Bone marrow (tissue), 2 donors: ENCODE data around the gene IGF2.

Source experiments
- DNase-seq, 2 donors: peaks; one replicate each; lab custom pipeline; 2025; lab: John Stamatoyannopoulos, UW

The IGF2 gene

DNA sequence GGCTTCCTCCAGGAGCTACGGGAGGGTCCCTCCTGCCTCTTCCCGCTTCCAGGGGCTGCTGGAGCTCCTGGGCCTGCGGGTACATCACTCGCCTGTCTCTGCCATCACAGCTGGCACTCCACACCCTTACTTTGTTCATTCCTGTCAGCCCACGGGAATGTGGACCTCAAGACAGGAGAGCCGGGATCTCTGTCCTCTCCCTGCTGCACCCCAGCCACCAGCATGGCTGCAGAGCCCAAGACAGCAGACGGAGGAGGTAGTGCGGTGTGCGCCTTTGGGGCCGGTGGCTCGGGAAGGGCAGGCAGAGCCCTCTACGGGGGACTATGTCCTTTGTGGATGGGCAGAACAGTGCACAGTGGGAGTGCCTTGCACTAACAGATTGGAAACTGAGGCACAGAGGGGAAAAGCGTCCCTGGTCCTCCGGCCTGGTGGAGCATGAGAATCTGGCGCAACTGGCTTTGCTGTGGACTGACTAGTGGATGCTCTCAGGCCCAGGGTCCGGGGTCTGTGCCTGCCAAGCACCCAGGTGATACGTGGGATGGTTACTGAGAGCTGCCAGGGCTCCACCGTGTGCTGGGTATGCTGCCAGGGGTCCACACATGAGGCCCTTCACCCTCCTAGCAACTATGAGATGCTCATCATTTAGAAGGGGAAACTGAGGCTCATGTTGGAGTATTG lies 47.3 kb downstream of the IGF2 start:
- no peak for DNase-seq

DNA sequence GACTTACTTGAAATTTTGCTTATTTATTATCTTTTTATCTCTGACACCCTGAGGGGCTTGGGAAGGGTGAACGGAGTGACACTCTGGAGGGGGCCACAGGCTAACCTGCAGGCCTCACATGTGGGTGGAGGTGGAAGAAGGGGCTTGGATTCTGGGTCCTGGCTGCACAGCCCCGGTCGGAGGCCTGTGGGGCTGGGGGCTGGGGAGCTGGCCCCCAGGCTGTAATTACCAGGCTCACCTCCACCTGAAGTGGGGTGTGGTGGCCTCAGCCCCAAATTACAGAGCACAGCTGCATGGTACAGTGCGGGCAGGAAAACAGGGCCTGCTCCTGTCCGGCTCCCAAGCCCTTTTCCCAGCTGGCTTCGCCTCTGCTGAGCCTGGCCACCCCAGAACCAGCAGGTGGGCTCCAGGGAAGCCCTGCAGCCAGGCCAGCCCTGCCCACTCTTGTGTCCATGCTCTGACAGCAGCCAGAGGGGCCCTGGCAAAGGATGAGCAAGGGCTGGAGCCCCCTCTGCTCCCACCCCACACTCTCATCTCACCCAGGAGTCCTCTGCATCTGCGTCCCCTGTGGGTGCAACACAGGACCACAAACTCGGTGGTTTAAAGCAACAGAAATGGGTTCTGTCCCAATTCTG lies 48.0 kb downstream of the IGF2 start:
- no peak for DNase-seq

DNA sequence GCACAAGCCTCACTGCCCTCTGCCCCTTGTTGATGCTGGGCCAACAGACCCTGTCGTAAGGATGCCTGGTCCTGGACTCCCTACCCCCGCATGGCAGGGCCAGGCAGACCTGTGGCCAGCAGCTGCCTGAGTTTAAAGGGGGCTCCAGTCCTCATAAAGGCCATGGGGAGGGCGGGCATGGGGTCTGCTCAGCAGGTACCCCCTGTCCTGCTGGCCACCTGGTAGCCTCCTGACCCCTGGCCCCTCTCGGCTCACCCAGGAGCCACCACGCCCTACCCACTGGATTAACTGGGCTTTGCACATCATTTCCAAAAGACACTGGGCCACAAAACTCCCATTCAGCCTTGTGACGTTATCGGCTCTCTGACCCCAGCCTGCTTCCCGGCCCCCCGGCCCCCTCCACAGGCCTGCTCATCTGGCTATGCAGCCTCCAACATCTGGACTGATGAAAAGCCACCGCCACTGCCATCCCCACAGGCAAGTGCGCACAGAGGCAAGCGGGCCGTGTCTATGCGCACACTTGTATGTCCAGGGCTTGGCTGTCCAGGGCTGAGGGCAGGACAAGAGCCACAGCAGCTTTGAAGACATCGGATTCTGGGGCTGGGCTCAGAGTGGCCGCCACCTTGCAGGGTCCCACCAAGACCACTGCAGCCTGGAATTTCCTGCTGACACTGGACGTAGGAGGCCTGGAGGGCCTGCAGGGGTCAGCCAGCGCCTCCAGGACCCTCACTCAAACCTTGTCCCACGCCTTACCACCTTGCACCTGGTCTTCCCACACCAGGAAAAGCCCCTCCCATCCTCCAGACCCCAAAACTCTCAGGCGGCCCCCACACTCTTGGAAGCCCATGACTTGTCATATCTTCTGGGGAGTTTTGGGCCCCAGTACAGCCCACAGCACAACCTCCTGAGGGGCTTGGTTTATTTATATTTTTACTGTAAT lies 48.7 kb downstream of the IGF2 start:
- DNase-seq: no peak

DNA sequence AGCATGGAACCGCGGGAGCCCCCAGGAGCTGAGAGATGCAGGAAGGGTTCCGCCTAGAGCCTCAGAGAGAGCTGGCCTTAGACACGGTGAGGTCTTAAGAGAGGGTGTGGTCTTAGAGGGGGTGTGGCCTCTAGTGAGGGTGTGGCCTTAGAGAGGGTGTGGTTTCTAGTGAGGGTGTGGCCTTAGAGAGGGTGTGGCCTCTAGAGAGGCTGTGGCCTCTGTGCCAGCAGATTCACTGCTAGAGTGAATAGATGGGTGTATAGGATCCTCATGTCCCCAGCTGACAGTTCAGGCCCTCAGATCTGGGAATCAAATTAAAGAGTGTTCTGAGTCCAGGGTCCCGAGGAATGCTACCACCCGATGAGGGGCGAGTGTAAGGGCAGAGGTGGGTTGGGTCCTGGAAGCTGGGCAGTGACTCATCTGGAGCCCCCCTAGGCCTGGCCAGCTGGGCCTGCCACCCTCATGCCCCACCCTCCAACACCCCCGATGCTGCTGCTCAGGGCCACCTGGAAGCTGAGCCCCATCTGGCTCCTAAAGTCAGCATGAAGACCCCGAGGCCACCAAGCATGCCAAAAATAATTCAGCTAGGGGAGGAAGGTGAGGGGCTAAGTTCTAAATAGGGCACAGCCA lies 49.5 kb downstream of the IGF2 start:
- no peak for DNase-seq

DNA sequence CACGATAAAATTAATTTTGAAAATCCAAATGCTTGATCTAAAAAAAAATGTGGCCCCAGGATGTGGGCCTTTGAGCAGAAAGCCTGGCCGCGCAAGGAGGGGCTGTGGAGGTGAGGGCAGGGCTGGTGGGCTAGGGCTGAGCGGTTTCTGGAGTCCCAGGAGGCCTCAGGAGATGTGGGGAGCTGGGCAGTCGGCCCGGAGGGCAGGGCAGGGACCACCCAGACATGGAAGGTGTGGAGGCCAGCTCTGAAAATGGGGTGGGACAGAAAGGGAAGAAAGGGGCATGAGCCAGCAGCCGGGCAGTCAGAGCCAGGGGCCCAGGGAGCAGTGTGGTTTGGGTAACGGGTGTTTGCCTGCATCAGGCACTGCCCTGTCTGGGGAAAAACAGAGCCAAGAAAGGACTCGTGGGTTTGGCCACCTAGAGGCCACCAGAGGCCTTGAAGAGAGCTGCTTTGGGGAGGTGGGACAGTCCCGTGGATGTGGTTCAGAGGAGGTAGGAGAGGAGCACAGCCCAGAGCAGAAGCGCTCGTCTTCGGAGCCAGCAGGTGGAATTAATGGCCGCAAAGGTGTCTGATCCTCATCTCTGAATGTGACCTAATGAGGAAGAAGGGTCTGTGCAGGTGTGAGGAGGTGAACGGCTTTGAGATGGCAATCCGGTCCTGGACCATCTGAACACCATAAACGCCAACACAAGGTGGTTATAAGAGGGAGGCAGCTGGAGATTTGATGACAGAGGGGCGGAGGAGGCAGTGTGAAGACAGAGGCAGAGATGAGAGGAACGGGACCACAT lies 50.2 kb downstream of the IGF2 start:
- DNase-seq: no peak

DNA sequence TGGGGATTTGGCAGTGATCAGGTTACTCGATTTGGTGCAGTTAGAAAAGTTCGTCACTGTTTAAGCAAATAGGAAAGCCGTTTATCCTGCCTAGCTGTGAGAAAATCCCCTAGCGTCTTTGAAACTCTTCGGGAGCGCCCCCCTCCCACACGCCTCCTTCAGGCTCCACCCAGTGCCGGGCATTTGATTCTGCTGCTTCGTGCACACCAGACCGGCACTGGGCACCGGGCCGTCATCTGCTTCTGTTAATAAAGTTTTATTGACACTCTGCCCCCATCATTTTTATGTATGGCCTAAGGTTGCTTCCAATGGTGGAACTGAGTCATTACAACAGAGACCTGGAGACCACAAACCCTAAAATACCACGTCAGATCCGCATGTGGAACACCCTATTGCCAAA lies 50.9 kb downstream of the IGF2 start:
- DNase-seq: no peak

DNA sequence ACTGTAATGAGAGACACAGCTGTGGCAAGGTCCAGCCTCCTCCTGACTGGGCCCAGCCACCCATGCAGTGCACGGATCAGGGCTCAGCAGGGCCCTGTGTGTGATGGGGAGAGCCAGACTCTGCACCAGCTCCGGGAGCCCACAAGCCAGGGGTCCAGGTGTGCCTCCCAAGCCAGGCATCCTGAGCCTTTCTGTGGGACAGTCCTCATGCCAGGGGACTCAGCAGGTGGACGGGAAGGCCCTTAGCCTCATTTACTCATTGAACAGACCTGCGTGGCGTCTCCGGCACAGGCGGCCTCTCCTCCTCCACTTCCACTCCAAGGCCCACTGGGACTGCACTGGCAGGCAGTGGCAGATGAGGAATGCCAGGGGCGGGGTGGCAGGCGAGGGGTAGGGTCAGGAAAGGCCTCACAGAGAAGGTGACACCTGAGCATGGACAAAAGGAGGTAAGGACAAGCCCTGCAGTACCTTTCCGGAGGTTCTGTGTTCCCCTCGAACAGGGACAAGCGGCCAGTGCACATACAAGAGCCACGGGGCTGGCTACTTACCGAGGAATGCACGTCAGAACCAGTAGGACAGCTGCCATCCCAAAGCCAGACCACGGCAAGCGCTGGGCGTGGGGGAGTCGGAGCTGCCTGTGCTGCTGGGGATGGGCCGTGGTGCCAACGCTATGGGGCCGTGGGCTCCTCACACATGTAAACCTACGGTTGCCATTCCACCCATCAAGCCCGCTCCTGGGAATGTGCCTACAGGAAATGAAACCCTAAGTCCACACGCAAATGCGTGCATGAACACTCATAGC lies 52.7 kb downstream of the IGF2 start:
- DNase-seq: no peak

DNA sequence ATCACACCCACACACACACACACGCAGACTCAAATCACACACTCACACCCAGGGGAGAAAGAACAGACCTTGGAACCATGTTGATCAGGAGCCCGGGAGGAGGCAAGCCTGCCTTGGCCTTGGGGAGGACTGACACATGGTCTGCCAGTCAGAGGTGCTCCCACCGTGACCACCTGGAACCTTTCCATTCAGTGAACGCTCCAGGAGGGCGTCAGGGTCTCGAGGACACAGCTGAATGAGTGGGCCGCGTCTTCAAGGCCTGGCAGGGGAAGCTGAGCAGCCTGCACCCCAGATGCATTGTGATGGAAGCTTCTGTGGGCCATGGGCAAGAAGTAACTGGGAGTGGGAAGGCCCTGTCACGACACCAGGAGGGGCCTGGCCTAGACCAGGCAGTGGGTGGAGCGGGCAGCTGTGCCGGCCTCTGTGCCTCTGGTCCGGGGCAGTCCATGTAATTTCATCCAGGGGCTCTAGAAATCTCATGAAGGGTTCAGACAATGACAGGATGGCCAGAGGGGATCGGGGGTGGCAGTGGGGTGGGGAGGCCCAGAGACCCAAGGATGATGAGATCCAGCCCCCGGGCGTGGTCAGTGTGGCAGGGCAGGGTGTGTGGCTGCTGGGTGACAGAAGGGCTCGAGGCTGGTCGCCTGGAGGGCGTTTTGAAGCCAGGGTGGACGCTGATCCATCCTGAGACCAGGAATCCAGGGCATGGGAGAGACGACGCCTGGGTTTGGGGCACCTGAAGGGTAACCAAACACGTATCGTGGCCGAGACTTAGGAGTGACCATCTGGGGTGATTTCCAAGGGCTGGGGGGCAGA lies 53.7 kb downstream of the IGF2 start:
- DNase-seq: no peak

DNA sequence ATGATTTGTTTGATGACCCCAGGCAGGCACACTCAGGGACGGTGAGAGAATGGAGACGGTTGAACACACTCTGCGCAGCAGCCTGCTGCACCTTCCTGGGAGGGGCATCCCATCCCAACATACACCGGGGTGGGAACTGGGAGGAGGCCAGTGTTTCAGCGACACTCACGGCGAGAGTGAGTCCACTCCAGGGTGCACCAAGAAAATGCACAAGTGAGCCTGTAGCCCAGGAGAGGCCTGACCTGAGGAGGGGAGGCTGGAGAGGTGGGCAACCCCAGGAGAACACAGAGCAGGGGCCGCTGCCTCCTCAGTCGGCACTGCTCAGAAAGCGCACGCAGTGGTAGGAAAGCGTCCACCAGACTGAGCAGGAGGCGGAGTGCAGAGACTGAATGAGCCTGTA lies 54.5 kb downstream of the IGF2 start:
- no peak for DNase-seq
